GM23338 (cell line): ENCODE measurements around the gene JARID2. TPM values are rescaled to one million over a fixed set of nuclear protein-coding genes. Genes with fewer than 3 reads are reported as not detected.

ENCODE experiments used
- ATAC-seq: fragments of 200-7000 bp; cut with Tn5 transposase; 3 replicates; pipeline ENCODE4 v1.9.1; 2020
- DNase-seq: peaks from one replicate; pipeline ENCODE4 v3.0.0-alpha.2; 2015; ENCODE audit warnings: low spot score
- H2AFZ ChIP-seq: fragments of 200-600 bp; sonication (generic); 2 replicates; pipeline ENCODE4 v1.8.0; 2016; ENCODE audit warnings: antibody characterized with exemption, mild to moderate bottlenecking, moderate library complexity
- H3F3A ChIP-seq: fragments of 200-600 bp; sonication (generic); replicated peaks from 2 replicates; pipeline ENCODE4 v1.8.0; 2017; ENCODE audit warnings: antibody characterized with exemption, mixed run types, low read depth
- H3K27ac ChIP-seq: fragments of 200-600 bp; sonication (generic); 2 replicates; pipeline ENCODE4 v1.6.1; 2016; ENCODE audit warnings: low read depth
- H3K27me3 ChIP-seq: fragments of 200-600 bp; sonication (generic); 2 replicates; pipeline ENCODE4 v1.8.0; 2016; ENCODE audit warnings: mild to moderate bottlenecking, mixed run types, moderate library complexity; ENCODE audit not compliant: insufficient read depth
- H3K36me3 ChIP-seq: fragments of 200-600 bp; sonication (generic); 2 replicates; pipeline ENCODE4 v1.8.0; 2016; ENCODE audit warnings: mild to moderate bottlenecking; ENCODE audit not compliant: insufficient read depth
- H3K4me1 ChIP-seq: fragments of 200-600 bp; sonication (generic); 2 replicates; pipeline ENCODE4 v1.8.0; 2016; ENCODE audit warnings: mild to moderate bottlenecking, moderate library complexity; ENCODE audit not compliant: insufficient read depth
- H3K4me2 ChIP-seq: fragments of 200-600 bp; sonication (generic); 2 replicates; pipeline ENCODE4 v1.7.1; 2017; ENCODE audit warnings: mixed run types
- H3K4me3 ChIP-seq: fragments of 200-600 bp; sonication (generic); 2 replicates; pipeline ENCODE4 v1.6.1; 2016; ENCODE audit warnings: mixed run types
- H3K79me2 ChIP-seq: fragments of 200-600 bp; sonication (generic); replicated peaks from 2 replicates; pipeline ENCODE4 v1.8.0; 2017; ENCODE audit warnings: mild to moderate bottlenecking; ENCODE audit not compliant: insufficient read depth
- H3K9me2 ChIP-seq: fragments of 200-600 bp; sonication (generic); 2 replicates; pipeline ENCODE4 v1.8.0; 2017; ENCODE audit not compliant: insufficient read depth
- H4K20me1 ChIP-seq: fragments of 200-600 bp; sonication (generic); replicated peaks from 2 replicates; pipeline ENCODE4 v1.8.0; 2017; ENCODE audit warnings: mild to moderate bottlenecking; ENCODE audit not compliant: insufficient read depth
- H3K27ac Mint-ChIP-seq: 2 replicates; pipeline ENCODE4 v1.8.0; 2020; ENCODE audit warnings: inconsistent platforms, mild to moderate bottlenecking, moderate library complexity, mixed read lengths
- H3K27me3 Mint-ChIP-seq: 3 replicates; pipeline ENCODE4 v1.8.0; 2022; ENCODE audit warnings: low read depth, mild to moderate bottlenecking, moderate library complexity, mixed read lengths, inconsistent platforms; ENCODE audit not compliant: insufficient read depth, poor library complexity
- H3K36me3 Mint-ChIP-seq: 3 replicates; pipeline ENCODE4 v1.8.0; 2021; ENCODE audit warnings: low read depth, mild to moderate bottlenecking, inconsistent platforms, moderate library complexity, mixed read lengths
- H3K4me1 Mint-ChIP-seq: 3 replicates; pipeline ENCODE4 v1.8.0; 2020; ENCODE audit warnings: mild to moderate bottlenecking, inconsistent platforms, mixed read lengths
- H3K4me3 Mint-ChIP-seq: 3 replicates; pipeline ENCODE4 v1.8.0; 2021; ENCODE audit warnings: moderate library complexity, mild to moderate bottlenecking, inconsistent platforms, mixed read lengths
- H3K9me3 Mint-ChIP-seq: 3 replicates; pipeline ENCODE4 v1.8.0; 2020; ENCODE audit warnings: moderate library complexity, mild to moderate bottlenecking, inconsistent platforms, mixed read lengths
- ETS1 ChIP-seq: IDR thresholded peaks from 2 replicates; pipeline ENCODE4 v1.6.1; 2016; ENCODE audit warnings: antibody characterized with exemption
- EZH2phosphoT487 ChIP-seq: fragments of 200-600 bp; sonication (generic); IDR thresholded peaks from one replicate; pipeline ENCODE4 v1.8.1; 2018; ENCODE audit warnings: antibody characterized with exemption; ENCODE audit not compliant: unreplicated experiment
- JUNB ChIP-seq: IDR thresholded peaks from one replicate; pipeline ENCODE4 v1.6.1; 2016; ENCODE audit warnings: antibody characterized with exemption; ENCODE audit not compliant: unreplicated experiment
- NANOG ChIP-seq: IDR thresholded peaks from 2 replicates; pipeline ENCODE4 v1.6.1; 2016; ENCODE audit warnings: antibody characterized with exemption, borderline replicate concordance
- POLR2AphosphoS5 ChIP-seq: IDR thresholded peaks from 2 replicates; pipeline ENCODE4 v1.6.1; 2016; ENCODE audit warnings: antibody characterized with exemption, low read depth
- STAT1 ChIP-seq: IDR thresholded peaks from one replicate; pipeline ENCODE4 v1.6.1; 2016; ENCODE audit warnings: antibody characterized with exemption; ENCODE audit not compliant: unreplicated experiment
- ZNF462 ChIP-seq: fragments of 250-450 bp; sonication (Bioruptor Pico); IDR thresholded peaks from 2 replicates; pipeline ENCODE4 v1.5.0; 2020; ENCODE audit warnings: mild to moderate bottlenecking, moderate library complexity
- polyA plus RNA-seq: library from polyadenylated mRNA; unstranded; fragments of >200 nt; fragmentation: Nextera tagmentation; extraction: Ambion mirVana; gene quantifications from 2 replicates; pipeline ENCODE4 v1.2.1, GENCODE V29; 2016
- total RNA-seq: library from RNA; depleted of rRNA; stranded (reverse); fragments of >200 nt; shearing (Covaris generic); gene quantifications from 2 replicates; pipeline ENCODE4 v1.2.3, GENCODE V29; 2014

JARID2 gene
- total and polyA plus RNA-seq, 2 experiments from 2014 or later = 92.8 to 196 TPM

GRCh38 chr6:15462256-15462655, 216.4 kb downstream of the JARID2 start:
- ATAC-seq (no peak), DNase-seq (no peak)
- Histone ChIP-seq H3K36me3 (peaks cover 4% of the 10 kb centered on the region; the same call in 1 of the 2 replicates), H3K27ac (no peak overlapping the region), H3K4me1 (peaks cover 59% of the 10 kb centered on the region), H3K4me3 (no peak overlapping the region), H3K9me2 (no peaks in the 10 kb centered on the region), H4K20me1 (peaks cover 97% of the 10 kb centered on the region), H3F3A (peaks cover 15% of the 10 kb centered on the region), H3K27me3 (no peaks in the 10 kb centered on the region), H3K4me2 (no peak overlapping the region), H3K79me2 (peaks cover 100% of the 10 kb centered on the region), H2AFZ (no peak overlapping the region)
- H3K9me3 Mint-ChIP-seq = no peaks in the 10 kb centered on the region; the same call in 2 of the 3 replicates
- peaks cover 86% of the 10 kb centered on the region for H3K4me1 Mint-ChIP-seq
- peaks cover 32% of the 10 kb centered on the region for H3K27me3 Mint-ChIP-seq
- TF ChIP-seq POLR2AphosphoS5 = peak; percentile 8; the same call in 1 of the 2 replicates
- no peak for TF ChIP-seq JUNB
- TF ChIP-seq ZNF462 (CRISPR knock-in tag) = no peak
- no peak for TF ChIP-seq NANOG
- no peak for TF ChIP-seq ETS1
- no peak for TF ChIP-seq EZH2phosphoT487
- no peak for TF ChIP-seq STAT1
- H3K27ac Mint-ChIP-seq = no peak overlapping the region
- peaks cover 31% of the 10 kb centered on the region for H3K36me3 Mint-ChIP-seq
- no peak overlapping the region for H3K4me3 Mint-ChIP-seq
